22Rv1 (cell line): ENCODE results near the gene PLXNA4.

Experiments
- H3K27ac ChIP-seq: fragments of 450-650 bp; 2 replicates; pipeline ENCODE4 v1.5.1; 2017
- CTCF ChIP-seq: fragments of 450-650 bp; IDR thresholded peaks from 2 replicates; pipeline ENCODE4 v1.5.1; 2017; ENCODE audit warnings: mild to moderate bottlenecking
- ZFX ChIP-seq: fragments of 450-650 bp; IDR thresholded peaks from 2 replicates; pipeline ENCODE4 v1.6.1; 2017; ENCODE audit warnings: antibody characterized with exemption, borderline replicate concordance

The PLXNA4 gene

GRCh38 chr7:132155715-132156114 lies 420.6 kb downstream of the PLXNA4 start:
- H3K27ac ChIP-seq = no peak overlapping the region
- TF ChIP-seq ZFX (no peak), CTCF (no peak)

GRCh38 chr7:132154695-132155471 lies 421.4 kb downstream of the PLXNA4 start:
- TF ChIP-seq CTCF = no peak
- TF ChIP-seq ZFX = no peak
- no peak overlapping the region for H3K27ac ChIP-seq

GRCh38 chr7:132154248-132154647 lies 422.0 kb downstream of the PLXNA4 start:
- TF ChIP-seq CTCF (peak; percentile 20; the same call in 1 of the 2 replicates), ZFX (no peak)
- no peak overlapping the region for H3K27ac ChIP-seq

- no peak for TF ChIP-seq CTCF
- TF ChIP-seq ZFX = no peak
- no peak overlapping the region for H3K27ac ChIP-seq
Observed at GRCh38 chr7:132152131-132152889, 424.0 kb downstream of the PLXNA4 start.

- TF ChIP-seq ZFX = no peak
- no peak for TF ChIP-seq CTCF
- no peak overlapping the region for H3K27ac ChIP-seq
Observed at GRCh38 chr7:132150711-132151110, 425.6 kb downstream of the PLXNA4 start.

GRCh38 chr7:132149436-132150304 lies 426.6 kb downstream of the PLXNA4 start:
- TF ChIP-seq CTCF (no peak), ZFX (no peak)
- H3K27ac ChIP-seq = no peak overlapping the region
